K562 (cell line): ENCODE data around the gene HAPLN2. TPM values are rescaled to one million over a fixed set of nuclear protein-coding genes. Genes with fewer than 3 reads are reported as not detected.

Experiments used
- CEBPZ ChIP-seq: fragments of 150-350 bp; IDR thresholded peaks from 2 replicates; pipeline ENCODE4 v1.6.1; 2014; ENCODE audit warnings: low read depth, mild to moderate bottlenecking, low read length, borderline replicate concordance
- HDGF ChIP-seq: fragments of 450-650 bp; IDR thresholded peaks from 2 replicates; pipeline ENCODE4 v1.6.1; 2016
- TBL1XR1 ChIP-seq, 2 experiments: IDR thresholded peaks; 2 replicates each; pipeline ENCODE4 v1.6.1; 2012; ENCODE audit warnings: improper control_type of control experiment in 2 of 2, low read length in 2 of 2, mild to moderate bottlenecking in 1 of 2
- ZFP1 ChIP-seq: fragments of 450-650 bp; formaldehyde crosslinking; IDR thresholded peaks from 2 replicates; pipeline ENCODE4 v1.4.0; 2020; ENCODE audit warnings: mild to moderate bottlenecking, mixed read lengths
- ZNF318 ChIP-seq, 2 experiments: fragments of 450-650 bp; IDR thresholded peaks; 2 replicates each; pipeline ENCODE4 v1.6.1; 2016; ENCODE audit warnings: mild to moderate bottlenecking in 2 of 2, borderline replicate concordance in 1 of 2, low read depth in 1 of 2, moderate library complexity in 1 of 2
- ZNF354B ChIP-seq: fragments of 250-450 bp; sonication (Bioruptor Pico); IDR thresholded peaks from 2 replicates; pipeline ENCODE4 v1.4.0; 2020
- polyA plus RNA-seq, 8 experiments: library from polyadenylated mRNA; depleted of rRNA in 4 of 8; stranded (reverse) in 5 of 8; unstranded in 3 of 8; fragments of >200 nt; fragmentation: Nextera tagmentation in 2 of 8; fragmentation: Illumina TruSeq in 1 of 8; extraction: Ambion mirVana in 2 of 8; extraction: Trizol in 1 of 8; gene quantifications; 2 replicates each; pipeline versions ENCODE4 v1.2.1 to v1.2.3, GENCODE V29; 2011 to 2014; ENCODE audit warnings: inconsistent platforms in 1 of 8, missing spikeins in 1 of 8
- total RNA-seq, 7 experiments: library from RNA; depleted of rRNA in 6 of 7; stranded (reverse); fragments of >200 nt in 6 of 7; fragmentation: Illumina TruSeq in 2 of 7; extraction: Trizol in 2 of 7; gene quantifications; 2 replicates each; pipeline versions ENCODE4 v1.2.1 to v1.2.3, GENCODE V29; 2011 to 2021; ENCODE audit warnings: low replicate concordance in 1 of 7
- TF ChIP-seq, protein P1 (sequence below): sonication (generic); formaldehyde crosslinking; IDR thresholded peaks from 2 replicates; pipeline ENCODE4 v1.8.0; 2023; ENCODE audit warnings: mild to moderate bottlenecking, missing genetic modification reagents
- TF ChIP-seq, protein P2 (sequence below): fragments of 250-450 bp; sonication (Bioruptor Pico); IDR thresholded peaks from 2 replicates; pipeline ENCODE4 v1.5.0; 2020; ENCODE audit warnings: mild to moderate bottlenecking, borderline replicate concordance
- TF ChIP-seq, protein P3 (sequence below): fragments of 250-450 bp; sonication (Bioruptor Pico); IDR thresholded peaks from 2 replicates; pipeline ENCODE4 v1.5.1; 2021; ENCODE audit warnings: mild to moderate bottlenecking

HAPLN2 gene
- total and polyA plus RNA-seq, 9 of the 15 experiments (the other 6 are each of a cell fraction or from before 2014, with no cell fraction given): 0.14 to 5.2 (median 3.8) TPM; not detected in 4

DNA sequence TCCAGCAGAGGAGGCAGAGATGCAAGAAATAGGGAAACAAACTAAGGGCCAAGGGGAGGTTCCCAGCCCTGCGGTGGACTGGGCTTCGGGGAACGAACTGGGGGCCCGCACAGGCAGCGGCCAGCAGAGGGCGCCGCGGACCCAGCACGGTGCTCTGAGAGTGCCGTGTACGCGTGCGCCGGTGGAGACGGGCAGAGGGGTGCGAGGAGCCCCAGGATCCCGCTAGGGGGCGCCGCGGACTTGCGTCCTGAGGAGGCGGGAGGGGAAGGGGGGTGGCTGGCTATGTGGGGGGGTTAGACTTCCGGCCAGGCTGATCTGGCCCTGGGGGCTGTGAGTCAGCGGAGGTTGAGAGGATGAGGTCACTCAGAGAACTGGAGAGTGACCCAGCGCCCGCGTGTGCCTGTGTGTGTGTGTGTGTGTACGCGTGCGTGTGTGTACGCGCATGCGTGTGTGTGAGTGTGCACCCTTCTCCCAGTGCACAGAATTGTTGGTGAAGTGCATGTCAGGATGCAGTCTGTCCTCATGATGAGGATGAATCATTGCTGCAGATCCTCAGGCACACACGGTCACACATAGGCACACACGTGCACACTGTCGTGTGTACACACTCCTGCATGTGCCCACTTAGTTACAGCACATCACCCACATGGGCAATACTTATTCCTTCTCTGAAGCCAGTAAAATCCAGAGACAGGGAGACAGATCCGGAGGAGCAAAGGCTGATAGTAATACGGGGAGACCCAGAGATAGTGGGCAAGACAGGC, 41.0 kb downstream of the HAPLN2 start (continued):
- TF ChIP-seq CEBPZ: no peak
- TF ChIP-seq, protein P1, sequence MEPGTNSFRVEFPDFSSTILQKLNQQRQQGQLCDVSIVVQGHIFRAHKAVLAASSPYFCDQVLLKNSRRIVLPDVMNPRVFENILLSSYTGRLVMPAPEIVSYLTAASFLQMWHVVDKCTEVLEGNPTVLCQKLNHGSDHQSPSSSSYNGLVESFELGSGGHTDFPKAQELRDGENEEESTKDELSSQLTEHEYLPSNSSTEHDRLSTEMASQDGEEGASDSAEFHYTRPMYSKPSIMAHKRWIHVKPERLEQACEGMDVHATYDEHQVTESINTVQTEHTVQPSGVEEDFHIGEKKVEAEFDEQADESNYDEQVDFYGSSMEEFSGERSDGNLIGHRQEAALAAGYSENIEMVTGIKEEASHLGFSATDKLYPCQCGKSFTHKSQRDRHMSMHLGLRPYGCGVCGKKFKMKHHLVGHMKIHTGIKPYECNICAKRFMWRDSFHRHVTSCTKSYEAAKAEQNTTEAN: peak; percentile 99
- TF ChIP-seq ZNF318 (IDR thresholded peaks at IDR 0.05; ENCODE audit: borderline replicate concordance in 1 of 2, low read depth in 1 of 2): peak in 1 of 2 experiments; percentile 91; a peak in 2 of 4 replicates
- TF ChIP-seq HDGF: peak; percentile 44; the same call in 1 of the 2 replicates
- no peak for TF ChIP-seq ZFP1 (CRISPR knock-in tag)
- TF ChIP-seq, protein P2, sequence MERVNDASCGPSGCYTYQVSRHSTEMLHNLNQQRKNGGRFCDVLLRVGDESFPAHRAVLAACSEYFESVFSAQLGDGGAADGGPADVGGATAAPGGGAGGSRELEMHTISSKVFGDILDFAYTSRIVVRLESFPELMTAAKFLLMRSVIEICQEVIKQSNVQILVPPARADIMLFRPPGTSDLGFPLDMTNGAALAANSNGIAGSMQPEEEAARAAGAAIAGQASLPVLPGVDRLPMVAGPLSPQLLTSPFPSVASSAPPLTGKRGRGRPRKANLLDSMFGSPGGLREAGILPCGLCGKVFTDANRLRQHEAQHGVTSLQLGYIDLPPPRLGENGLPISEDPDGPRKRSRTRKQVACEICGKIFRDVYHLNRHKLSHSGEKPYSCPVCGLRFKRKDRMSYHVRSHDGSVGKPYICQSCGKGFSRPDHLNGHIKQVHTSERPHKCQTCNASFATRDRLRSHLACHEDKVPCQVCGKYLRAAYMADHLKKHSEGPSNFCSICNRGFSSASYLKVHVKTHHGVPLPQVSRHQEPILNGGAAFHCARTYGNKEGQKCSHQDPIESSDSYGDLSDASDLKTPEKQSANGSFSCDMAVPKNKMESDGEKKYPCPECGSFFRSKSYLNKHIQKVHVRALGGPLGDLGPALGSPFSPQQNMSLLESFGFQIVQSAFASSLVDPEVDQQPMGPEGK (CRISPR knock-in tag): no peak
- no peak for TF ChIP-seq ZNF354B
- TF ChIP-seq, protein P3, sequence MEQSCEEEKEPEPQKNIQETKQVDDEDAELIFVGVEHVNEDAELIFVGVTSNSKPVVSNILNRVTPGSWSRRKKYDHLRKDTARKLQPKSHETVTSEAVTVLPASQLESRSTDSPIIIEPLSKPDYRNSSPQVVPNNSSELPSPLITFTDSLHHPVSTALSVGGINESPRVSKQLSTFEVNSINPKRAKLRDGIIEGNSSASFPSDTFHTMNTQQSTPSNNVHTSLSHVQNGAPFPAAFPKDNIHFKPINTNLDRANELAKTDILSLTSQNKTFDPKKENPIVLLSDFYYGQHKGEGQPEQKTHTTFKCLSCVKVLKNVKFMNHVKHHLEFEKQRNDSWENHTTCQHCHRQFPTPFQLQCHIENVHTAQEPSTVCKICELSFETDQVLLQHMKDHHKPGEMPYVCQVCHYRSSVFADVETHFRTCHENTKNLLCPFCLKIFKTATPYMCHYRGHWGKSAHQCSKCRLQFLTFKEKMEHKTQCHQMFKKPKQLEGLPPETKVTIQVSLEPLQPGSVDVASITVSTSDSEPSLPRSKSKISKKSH: no peak
- TF ChIP-seq TBL1XR1 (IDR thresholded peaks at IDR 0.05; ENCODE audit: low read length in 2 of 2): peak; percentile 62 to 80; a peak in 2 of 4 replicates
